ENCODE measurements around the gene ZSCAN5A.
"Not testable (repeated sequence)": the region's sequence is repeated elsewhere in the genome, so short reads cannot be mapped to it uniquely, and the experiment has no call there.

The ZSCAN5A gene

DNA sequence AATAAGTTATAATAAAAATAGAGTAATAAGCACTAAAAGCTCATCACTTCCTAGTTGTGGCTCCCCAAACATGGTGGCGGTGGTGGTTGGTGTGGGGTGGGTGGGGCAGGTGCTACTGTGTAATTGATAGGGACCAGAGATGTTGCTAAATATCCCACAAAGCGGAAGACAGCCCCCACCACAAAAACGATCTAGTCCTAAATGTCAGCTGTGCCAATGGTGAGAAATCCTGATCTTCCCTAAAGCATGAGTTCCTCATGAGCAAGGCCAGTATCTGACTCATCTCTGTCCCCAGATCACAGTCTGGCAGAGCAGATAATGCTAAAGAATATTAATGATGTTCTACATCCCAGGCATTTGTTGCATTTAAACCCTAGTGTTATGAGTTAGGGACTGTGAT is 44.0 kb downstream of the ZSCAN5A start:
- no peak for DNase-seq

DNA sequence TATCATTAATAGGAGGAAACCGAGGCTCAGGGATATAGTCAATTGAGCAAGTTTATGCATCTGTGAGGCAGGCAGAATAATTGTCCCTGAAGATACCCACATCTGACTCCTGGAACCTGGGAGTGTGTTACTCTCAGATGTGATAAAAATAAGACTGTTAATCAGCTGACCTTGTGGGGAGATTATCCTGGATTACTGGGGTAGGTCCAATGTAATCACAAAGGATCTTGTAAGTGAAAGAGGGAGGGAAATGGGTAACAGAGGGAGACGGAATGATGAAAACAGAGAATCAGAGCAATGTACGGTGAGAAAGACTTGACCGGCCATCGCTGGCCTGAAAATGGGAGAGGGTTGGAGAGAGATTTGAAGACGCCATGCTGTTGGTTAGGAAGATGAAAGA is 45.3 kb downstream of the ZSCAN5A start:
- no peak for DNase-seq

DNA sequence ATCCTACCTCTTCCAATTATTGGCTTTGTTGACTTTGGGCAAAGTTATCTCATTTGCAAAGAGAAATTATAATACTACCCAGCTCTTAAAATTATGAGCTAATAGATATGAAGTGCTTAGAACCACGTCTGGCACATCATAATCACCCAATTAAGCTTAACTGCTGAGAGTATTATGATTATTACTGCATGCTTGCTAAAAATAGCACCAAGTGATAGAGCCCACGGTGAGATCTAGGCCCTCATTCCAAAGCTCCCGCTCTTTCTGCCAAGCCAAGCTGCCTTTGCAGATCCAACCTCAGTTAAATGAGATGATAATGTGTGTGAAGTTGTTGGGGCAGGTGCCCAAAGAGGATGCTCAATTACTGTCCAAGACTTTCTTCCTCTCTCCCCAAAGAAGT is 48.6 kb downstream of the ZSCAN5A start:
- DNase-seq: no peak

DNA sequence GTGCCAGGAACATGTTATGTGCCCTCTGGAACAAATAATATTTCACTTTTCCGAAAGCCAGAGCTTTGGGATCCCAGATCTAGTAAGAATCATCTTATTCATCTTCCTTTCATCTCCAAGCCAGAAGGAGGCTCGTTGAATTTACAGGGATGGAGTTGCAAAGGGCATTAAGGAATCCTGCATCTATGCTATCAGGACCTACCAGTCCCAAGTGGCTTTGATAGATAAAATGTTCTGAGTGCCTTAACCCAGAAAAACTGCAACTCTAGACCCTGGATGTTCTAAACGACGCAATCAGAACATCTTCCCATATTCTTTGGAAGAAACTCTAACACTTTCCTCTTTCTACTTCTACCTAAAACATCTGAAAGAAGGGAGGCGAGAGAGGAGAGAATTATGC is 51.3 kb downstream of the ZSCAN5A start:
- no peak for DNase-seq

DNA sequence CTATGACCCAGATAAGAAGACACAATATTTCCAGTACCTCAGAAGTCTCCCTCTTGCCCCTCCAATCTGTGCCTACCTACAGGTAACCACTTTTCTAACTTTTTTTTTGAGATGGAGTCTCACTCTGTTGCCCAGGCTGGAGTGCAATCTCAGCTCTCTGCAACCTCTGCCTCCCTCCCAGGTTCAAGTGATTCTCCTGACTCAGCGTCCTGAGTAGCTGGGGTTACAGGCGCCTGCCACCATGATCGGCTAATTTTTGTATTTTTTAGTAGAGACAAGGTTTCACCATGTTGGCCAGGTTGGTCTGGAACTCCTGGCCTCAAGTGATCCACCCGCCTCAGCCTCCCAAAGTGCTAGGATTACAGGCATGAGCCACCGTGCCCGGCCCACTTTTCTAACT is 52.7 kb downstream of the ZSCAN5A start:
- not testable (repeated sequence) for DNase-seq

DNA sequence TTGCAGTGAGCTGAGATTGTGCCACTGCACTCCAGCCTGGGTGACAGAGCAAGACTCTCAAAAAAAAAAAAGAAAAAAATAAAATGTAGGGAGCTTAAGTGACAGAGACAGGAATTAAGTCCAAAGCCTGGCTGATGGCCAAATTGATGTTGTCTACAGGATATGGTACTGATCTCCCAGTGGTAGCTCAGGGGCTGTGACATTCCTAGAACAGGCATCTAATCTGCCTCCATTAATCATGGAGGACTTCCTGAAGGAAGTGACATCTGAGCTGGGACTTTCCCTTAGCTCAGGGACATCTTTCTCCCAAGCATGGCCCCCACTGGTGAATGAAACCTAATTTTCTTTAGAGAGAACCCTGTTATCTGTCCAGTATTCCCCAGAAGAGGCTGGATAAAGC is 53.5 kb downstream of the ZSCAN5A start:
- no peak for DNase-seq

DNA sequence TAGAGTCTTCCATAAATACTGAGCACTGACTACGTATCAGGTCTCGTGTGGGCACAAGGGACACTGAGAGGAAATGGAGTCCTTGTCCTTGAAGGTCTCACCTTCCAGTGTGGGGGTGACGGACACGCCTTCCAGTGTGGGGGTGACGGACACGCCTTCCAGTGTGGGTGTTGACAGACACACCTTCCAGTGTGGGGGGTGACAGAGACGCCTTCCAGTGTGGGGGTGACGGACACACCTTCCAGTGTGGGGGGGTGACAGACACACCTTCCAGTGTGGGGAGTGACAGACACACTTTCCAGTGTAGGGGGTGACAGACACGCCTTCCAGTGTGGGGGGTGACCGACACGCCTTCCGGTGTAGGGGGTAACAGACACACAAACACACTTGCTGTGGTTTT is 56.4 kb downstream of the ZSCAN5A start:
- no peak for DNase-seq

DNA sequence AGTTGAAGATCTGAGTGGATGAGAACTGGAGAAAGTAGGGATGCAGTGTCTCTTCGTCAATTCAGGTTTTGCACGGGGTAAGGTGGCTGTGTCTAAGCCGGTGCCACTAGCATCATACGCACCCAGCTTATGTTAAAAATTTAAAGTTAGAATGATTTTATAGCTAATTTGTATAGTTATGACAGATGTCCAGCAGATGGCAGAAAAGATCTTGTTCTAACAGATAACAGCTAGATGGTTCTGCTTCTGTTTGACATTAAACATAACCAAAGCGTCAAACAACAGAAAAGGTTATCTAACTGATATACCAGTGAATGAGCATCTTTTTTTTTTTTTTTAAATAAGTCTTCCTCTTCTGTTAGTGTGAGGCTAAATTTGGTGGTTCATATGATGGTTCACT is 60.9 kb downstream of the ZSCAN5A start:
- peak; percentile 5 for DNase-seq

DNA sequence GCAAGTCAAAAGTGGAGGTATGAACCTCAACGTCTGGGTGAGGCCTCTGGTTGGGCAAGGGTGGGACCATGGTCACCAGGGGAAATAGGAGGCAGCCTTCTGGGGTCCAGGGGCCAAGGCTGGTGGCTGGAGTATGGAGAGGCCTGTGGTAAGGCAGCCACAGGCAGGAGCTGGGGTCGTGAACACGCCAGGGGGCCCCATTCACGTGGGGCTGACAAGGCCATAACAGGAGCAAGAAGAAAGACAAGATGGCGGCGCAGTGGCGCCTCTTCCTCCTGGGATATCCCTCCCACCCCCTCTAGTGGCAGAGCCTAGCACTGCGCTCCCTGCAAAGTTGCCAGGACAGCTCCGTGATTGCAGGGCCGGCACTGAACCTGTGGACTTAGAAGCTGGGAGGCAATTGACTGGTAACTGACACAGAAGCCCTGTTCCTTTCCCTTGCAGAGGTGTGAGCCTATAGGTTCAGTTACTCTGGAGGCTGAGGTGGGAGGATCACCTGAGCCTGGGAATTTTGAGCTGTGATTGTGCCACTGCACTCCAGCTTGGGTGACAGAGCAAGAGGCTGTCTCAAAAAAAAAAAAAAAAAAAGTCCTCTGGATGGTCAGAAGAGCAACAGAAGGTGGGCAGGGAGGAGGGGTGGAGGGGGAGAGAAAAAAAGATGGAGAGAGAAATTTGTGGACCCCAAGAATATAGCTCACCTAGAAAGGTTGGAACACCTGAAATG is 61.8 kb downstream of the ZSCAN5A start:
- peak; percentile 23 for DNase-seq

DNA sequence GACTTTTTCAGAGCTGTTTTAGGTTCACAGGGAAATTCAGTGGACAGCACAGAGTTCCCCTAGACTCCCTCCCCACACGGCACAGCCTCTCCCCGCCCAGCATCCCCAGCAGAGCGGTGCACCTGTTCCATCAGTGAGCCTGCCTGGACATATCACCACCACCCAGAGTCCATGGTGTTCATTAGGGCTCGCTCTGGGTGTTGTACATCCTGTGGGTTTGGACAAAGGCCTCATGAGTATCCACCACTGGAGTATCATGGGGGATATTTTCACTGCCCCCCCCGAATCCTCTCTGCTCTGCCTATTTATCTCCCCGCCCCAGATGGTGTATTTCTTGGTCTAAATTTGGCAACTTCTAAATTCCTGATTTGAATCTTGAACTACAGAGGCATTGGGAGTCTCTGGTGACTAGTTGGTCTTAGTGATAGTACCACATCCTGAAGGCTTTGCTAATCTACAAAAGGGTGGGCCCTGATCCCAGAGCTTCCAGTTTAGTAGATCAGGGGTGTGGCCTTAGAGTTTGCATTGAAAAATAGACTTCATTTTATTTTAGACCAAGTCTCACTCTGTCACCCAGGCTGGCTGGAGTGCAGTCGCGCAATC is 65.8 kb downstream of the ZSCAN5A start:
- DNase-seq: not testable (repeated sequence)

DNA sequence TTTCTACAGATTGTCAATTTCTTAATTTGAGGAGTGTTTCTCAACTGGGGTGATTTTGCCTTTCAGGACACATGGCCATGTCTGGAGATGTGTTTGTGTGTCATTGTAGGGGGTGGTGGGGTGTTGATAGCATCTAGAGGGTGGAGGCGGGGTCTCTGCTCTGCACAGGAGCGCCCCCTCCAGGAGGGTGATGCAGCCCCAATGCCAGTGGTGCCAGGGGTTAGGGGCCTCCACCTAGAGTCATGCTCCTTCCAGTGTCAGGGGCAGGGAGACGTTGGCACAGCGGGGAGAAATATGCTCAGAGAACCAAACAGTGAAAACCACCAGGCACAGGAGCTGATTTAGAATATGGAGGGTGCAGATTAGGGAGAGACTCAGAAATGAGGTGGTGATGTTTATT is 68.9 kb downstream of the ZSCAN5A start:
- not testable (repeated sequence) for DNase-seq

DNA sequence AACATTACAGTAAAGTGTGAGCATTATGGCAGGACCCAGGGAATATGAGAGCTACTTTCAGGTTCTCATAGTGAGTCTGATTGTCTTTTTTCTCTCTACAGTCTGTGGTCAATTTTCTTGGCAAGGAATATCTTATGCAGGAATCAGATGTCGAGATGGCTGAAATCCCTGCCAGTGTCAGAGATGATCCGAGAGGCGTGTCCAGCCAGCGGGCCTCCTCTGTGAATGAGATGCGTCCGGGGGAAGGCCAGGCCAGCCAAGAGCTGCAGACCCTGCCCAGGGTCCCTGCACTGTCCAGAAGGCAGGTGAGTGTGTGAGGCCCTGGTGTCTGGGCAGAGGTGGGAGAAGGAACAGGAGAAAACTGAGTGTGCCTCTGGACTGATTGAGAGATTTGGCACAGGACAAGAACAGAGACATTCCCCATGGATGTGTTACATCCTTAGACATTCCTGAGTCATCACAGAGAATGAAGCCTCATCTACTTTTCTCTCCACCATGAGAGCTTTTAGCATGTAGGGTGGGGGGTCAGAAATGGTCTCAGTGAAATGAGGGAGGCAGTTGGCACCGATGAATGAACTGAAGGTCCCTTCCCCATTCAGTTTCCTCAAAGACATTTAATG is 69.4 kb downstream of the ZSCAN5A start:
- DNase-seq: no peak

DNA sequence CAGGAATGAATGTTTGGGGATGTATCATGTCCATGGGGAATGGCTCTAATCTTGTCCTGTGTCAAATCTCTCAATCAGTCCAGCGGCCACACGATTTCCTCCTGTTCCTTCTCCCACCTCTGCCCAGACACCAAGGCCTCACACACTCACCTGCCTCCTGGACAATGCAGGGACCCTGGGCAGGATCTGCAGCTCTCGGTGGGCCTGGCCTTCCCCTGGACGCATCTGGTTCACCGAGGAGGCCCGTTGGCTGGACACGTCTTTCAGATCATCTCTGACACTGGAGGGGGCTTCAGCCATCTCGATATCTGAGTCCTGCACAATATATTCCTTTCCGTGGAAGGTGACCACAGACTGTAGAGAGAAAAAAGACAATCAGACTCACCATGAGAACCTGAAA is 91.2 kb downstream of the ZSCAN5A start:
- no peak for DNase-seq

DNA sequence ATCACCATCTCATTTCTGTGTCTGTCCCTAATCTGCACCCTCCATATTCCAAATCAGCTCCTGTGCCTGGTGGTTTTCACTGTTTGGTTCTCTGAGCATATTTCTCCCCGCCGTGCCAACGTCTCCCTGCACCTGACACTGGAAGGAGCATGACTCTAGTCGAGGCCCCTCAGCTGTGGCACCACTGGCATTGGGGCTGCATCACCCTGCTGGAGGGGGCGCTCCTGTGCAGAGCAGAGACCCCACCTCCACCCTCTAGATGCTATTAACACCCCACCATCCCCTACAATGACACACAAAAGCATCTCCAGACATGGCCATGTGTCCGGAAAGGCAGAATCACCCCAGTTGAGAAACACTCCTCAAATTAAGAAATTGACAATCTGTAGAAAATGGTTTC is 91.7 kb downstream of the ZSCAN5A start:
- DNase-seq: no peak

DNA sequence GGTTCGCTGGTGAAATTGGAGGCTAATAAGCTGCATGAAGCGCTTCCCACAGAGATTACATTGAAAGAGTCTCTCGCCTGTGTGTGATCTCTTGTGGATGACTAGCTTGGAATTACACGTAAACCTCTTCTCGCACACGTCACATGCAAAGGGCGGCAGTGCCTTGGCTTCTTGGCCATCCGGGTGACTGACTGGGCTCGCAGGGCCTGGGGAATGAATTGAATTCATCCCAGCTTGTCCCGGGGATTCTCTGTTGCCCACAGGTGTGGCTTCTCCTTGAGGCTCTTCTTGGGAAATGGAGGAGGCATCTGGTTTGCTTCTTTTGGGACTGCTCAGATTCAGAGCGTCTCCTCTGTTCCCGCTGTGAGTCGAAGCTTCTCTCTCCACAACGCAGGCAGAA is 92.8 kb downstream of the ZSCAN5A start:
- no peak for DNase-seq

DNA sequence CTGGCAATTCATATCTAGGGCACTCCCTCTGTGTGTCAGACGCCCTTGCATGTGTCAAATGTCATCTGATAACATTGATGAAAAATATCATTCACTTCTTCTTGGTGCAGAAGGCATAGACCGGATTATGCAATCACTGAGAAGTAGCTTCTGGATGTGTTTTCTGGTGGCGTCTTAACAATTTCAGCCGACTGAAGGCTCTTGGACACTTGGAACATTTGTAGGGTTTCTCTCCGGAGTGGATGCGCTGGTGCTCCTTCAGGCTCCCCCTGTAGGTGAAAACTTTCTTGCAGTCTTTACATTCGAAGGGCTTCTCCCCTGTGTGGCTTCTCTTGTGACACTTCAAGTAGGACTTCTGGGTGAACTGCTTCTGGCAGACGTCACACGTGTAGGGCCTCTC is 93.2 kb downstream of the ZSCAN5A start:
- not testable (repeated sequence) for DNase-seq

DNA sequence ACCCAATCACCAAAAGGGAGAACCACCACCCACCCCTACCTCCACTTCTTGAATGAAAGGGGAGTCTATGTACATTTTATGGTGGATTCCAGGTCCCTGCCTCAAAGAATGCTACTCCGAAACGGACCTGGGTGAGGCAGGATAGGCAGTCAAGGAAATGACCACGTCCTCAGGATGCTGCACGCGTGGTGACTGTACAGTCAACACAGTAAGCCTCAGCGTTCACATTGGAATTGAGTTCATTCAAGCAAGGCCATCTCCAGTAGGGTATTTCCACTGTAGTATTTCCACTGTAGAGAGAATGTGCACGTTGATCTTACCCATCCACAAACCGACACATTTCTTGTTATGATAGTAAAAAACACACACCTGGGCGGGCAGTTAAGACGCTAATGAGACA is 95.7 kb downstream of the ZSCAN5A start:
- no peak for DNase-seq

DNA sequence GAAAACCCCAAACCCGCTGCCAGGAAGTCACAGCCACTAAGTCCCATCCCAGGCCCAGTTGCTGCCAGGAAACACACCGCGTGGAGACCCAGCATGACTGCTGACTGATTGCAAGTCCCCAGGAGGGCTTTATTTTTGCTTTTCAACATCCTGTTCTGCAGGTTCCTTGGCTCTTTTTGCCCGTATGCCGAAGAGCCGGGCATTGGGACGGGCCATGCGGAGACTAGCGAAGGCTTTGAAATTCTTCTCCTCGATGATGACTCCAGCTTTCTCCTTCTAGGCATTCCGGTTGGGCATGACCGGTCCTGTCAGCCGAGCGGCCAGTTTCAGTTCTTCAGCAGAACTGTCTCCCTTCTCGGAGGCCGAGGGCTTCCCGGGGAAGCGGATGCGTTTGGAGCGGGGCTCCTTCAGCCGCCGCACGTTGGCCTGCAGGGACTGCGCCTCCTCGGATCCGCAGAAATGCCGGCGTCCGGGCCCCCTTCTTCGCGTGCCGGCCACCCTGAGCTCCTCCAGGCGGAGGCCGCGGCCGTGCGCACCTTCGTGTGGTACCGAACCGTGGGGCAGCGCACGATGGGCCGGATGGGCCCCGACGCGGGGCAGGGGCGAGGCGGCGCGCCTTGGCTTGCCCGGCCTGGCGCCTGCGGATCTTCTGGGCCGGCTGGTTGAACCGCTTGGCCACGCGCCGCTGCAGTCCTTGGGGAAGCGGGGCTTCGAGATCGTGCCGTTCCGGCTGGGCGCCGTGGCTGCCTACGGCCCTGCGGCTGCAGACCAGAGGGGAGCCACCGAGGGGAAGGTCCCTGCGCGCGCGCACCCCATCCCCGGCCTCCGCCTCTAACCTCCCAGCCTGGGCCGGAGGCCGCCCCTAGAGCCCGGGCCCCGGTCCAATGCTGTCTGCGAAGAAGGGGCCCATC is 97.3 kb downstream of the ZSCAN5A start:
- DNase-seq: peak; percentile 5

DNA sequence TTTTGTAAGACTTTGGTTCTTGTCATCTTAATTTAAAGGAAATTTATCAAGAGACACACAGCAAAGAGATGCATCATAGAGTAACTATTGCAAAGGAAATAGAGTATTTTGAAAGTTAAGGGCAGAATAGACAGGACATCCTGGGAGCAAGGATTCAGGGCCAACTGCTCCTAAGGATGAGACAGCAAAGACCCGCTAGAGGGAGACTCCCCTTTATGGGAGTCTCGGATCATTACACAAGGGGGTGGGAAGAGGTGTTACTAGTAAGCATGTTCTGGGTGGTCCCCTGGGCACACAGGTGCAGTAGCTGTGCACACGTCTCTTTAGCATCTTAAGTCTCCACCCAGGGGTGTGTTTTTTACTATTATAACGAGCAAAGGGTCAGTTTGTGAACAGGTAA is 102.9 kb downstream of the ZSCAN5A start:
- no peak for DNase-seq

DNA sequence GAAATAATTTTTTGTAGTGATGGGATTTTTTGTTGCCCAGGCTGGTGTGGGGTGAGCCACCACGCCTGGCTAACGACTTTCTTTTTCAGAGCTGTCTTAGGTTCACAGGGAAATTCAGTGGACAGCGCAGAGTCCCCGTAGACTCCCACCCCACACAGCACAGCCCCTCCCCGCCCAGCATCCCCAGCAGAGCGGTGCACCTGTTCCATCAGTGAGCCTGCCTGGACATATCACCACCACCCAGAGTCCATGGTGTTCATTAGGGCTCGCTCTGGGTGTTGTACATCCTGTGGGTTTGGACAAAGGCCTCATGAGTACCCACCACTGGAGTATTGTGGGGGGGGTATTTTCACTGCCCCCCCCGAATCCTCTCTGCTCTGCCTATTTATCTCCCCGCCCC is 104.6 kb downstream of the ZSCAN5A start:
- not testable (repeated sequence) for DNase-seq

DNA sequence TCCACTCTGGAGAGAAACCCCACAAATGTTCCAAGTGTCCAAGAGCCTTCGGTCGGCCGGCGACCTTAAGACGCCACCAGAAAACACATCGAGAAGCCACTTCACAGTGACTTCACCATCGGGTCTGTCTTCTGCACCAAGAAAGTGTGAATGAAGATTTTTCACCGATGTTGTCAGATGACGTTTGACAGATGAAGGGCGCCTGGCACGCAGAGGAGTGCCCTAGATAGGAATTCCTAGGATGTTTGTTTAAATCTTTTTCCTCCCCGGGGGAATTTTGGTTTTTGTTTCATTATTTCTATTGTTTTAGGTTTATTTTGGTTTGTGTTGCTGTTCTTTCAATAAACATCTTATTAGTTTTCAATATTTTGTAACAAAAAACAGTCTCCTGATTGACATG is 105.5 kb downstream of the ZSCAN5A start:
- no peak for DNase-seq

DNA sequence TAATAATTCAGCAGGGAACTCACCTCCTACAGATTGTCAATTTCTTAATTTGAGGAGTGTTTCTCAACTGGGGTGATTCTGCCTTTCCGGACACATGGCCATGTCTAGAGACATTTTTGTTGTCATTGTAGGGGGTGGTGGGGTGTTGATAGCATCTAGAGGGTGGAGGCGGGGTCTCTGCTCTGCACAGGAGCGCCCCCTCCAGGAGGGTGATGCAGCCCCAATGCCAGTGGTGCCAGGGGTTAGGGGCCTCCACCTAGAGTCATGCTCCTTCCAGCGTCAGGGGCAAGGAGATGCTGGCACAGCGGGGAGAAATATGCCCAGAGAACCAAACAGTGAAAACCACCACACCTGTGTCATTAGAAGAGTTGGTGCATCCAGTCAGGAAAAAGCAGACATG is 107.1 kb downstream of the ZSCAN5A start:
- DNase-seq: not testable (repeated sequence)

DNA sequence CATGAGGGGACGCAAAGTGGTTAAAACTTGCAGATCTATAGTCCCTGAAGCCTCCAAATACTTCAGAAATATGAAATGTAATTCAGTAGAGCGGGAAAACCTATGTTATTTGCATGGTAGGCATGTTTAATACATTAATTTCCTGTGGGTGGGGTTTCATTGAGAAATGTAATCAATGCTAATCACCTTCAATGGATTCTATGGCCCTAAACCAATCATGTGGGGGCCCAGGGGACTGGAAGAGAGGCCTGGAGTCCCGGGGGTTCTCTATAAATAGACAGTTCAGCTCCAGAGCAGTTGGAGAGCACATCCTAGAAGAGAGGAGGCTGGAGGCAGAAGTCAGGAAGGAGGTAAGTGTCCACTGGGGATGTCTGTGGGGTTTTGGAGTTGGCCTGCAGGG is 112.7 kb downstream of the ZSCAN5A start, which contains the start of gene ZSCAN5C:
Gene ZSCAN5C, plus strand, starts transcription at position 301 of the 400 bp plus-strand sequence. CDS start 3,641 bp downstream, outside the sequence.
- no peak for DNase-seq

Data from NCI-H510A treated with DMSO at 0.1 percent for 48 hours (cell line).